NOMO-1 treated with DMSO at 0.1 percent for 48 hours (cell line): ENCODE data around the gene ERG28.
"Not testable (repeated sequence)": the region's sequence is repeated elsewhere in the genome, so short reads cannot be mapped to it uniquely, and the experiment has no call there.

Source experiments
- DNase-seq: peaks from one replicate; lab custom pipeline; 2025; ENCODE audit not compliant: unreplicated experiment; lab: John Stamatoyannopoulos, UW

Gene ERG28

GRCh38 chr14:75626863-75627262 lies 33.8 kb downstream of the ERG28 start:
- DNase-seq, result no peak

DNA sequence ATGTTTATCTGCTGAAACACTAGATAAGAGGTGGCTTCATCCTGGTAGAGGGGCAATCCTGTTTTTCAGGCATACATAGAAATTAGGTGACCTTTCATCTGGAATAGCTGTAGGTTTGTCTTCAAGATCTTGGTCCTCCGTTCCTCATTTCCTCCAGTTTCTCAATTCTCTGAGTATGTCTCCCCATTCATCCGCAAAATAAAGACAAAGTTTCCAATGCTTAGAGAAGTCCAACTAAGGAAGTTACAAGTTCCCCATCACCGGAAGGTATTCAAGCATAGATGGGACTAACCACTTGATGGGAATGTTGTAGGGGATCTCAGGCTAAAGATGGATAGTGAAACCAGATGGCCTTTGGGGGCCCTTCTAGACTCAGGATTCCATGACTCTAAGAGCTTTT lies 34.3 kb downstream of the ERG28 start:
- DNase-seq, result no peak

DNA sequence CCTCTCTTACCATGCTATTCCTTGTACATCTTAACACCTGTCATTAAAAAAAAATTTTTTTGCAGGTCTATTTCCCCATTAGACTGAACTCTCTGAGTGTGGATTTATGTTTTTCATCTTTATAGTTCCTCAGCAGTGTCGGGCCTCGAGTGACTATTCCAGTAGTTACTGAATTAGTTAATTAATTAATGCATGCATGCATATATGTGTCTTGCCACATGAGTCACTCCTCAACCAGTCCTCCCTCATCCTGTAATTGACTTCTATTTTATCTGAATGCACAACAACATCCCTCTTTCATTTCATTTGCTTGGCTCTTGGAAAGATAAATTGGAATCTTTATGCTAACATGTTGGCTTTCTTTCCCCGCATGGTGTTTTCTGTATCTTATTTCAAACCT lies 35.6 kb downstream of the ERG28 start:
- no peak for DNase-seq

DNA sequence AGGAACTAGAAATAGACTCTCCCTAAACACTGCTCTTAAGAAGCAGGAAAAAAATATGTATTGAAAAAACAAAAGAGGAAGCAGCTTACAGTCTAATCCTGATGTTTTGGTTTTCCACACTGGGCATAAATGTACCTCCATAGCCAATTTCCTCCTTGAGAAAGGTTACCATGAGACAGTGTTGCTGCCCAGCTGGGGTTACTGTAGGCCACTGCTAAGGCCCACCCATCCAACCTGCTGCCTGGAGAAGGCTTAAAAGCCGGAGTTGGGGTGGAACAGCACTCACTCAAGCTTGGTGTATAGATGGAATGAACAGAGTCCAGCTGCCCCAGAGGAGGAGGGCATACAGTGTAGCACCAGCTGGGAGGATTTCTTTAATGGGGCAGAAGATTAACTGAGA lies 41.1 kb downstream of the ERG28 start:
- DNase-seq, result no peak

- peak; percentile 95 for DNase-seq
These were observed 45.5 kb downstream of the ERG28 start for GRCh38 chr14:75615200-75615599.

DNA sequence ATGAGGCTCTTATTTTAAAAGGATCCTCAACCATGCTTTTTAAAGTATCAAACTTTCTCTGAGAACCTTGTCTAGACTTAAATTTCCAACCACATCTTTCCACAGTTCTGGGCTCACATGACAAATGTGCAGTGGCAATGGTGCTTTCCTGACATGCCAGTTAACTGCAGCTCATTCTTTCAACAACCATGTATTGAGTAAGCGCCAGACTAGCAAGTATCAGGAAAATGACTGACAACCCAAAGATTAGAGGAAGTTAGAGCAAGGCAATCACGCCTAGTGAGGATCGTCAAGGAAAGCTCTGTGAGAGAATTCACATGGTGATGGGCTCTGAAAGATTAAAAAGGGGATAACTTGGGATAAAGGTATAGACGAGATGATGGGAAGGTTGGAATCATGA lies 46.5 kb downstream of the ERG28 start:
- DNase-seq, result peak; percentile 66

- DNase-seq, result no peak
These were observed 48.5 kb downstream of the ERG28 start for GRCh38 chr14:75612157-75612556.

GRCh38 chr14:75610834-75611233 lies 49.8 kb downstream of the ERG28 start:
- DNase-seq, result no peak

- DNase-seq, result no peak
These were observed 50.8 kb downstream of the ERG28 start for GRCh38 chr14:75609606-75610475.

GRCh38 chr14:75609116-75609515 lies 51.6 kb downstream of the ERG28 start:
- no peak for DNase-seq

- DNase-seq, result no peak
These were observed 52.6 kb downstream of the ERG28 start for GRCh38 chr14:75607842-75608640.

DNA sequence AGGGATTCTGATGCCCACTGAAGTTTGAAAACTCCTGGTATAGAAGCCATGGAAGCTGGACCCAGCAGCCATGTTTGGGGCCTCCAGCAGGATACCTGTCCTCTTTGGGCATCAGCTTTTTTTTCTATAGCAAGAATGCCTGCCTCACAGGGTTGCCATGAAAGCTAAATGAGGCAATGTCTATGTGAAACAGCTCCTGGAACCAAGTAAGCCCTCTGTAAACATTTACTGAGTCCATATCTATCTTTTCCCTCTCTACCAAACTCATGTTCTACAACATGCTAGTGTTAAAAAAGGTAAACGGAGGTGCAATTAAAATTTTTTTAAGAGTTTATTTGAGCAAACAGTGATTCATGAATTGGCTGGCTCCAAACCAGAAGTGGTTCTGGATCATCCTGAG lies 53.6 kb downstream of the ERG28 start:
- DNase-seq, result no peak

- DNase-seq, result no peak
These were observed 54.8 kb downstream of the ERG28 start for GRCh38 chr14:75605916-75606315.

DNA sequence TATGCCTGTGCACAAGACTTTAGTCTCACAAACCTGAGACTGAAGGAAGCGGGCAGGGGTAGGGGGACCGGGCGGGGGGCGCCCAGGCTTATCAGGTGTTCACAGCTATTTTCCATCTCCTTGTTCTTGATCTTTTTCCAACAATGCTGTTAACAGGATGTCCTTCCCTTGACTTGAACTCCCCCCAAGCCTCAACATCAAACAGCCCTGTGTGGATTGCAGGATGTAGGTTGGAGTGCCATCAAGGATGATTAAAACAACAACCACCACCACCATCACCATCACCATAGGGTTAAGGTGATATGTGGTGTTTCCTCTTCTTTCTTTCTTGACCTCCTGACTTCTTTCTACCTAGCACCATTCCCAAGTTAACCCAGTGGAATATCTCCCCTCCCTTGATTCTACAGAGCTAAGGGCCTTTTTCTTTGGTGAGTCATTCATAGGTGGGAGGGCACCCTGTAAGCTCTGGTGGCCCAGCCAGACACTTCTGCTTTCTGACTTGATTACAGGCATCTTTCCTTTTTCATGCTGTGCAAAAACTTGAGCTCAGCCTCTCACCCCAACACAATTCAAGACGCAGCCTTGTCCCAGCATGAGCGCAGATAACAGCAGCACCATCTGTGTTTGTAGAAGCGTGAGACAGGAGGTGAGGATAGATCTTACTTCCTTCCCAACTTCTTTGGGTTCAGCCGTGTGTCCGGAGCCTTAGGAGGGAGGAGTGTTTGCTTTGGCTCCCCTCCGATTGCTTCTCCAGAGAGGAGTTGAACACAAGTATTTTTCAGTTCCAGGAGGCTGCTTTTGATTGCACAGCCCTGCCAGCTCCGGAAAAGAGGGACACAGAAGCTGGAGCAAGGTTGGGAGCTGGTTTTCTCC lies 55.5 kb downstream of the ERG28 start:
- peak; percentile 78 for DNase-seq

GRCh38 chr14:75602503-75602902 lies 58.2 kb downstream of the ERG28 start:
- no peak for DNase-seq

GRCh38 chr14:75601061-75601460 lies 59.6 kb downstream of the ERG28 start:
- DNase-seq, result not testable (repeated sequence)

DNA sequence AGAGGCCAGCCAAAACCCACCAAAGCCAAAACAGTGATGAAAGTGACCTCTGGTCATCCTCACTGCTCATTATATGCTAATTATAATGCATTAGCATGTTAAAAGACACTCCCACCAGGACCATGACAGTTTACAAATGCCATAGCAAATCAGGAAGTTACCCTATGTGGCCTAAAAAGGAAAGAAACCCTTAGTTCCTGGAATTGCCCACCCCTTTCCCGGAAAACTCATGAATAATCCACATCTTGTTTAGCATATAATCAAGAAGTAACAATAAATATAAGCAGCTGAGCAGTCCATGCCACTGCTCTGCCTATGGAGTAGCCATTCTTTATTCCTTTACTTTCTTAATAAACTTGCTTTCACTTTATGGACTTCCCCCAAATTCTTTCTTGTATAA lies 60.6 kb downstream of the ERG28 start:
- DNase-seq, result not testable (repeated sequence)
